ENCODE results near the gene CDKN2C.

DNA sequence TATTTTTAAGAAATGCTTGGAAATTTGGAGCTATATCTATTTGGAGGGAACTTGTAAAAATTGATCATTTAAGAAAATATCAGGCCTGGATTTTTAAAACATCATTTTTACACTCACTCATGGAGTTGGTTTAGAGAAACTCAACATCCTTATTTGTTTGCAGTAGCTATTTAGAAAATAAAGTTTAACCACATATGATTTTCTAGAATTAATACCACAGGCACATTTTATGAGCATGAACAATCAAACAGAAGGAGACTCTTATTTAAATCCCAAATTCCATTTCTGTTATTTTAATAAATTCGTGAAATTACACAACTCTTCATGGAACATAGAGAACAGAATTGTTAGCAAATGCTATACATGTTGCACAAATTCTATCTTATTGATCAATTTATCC is 3.2 kb downstream of the CDKN2C start:
- TF ChIP-seq TAF1 (IDR thresholded peaks at IDR 0.05; ENCODE audit: low read depth, low read length) (no peak), POLR2A (IDR thresholded peaks at IDR 0.05; ENCODE audit: low read depth, low read length) (no peak), POLR2AphosphoS5 (IDR thresholded peaks at IDR 0.05; ENCODE audit: low read depth, low read length) (no peak), POU2F2 (IDR thresholded peaks at IDR 0.05; ENCODE audit: low read depth, low read length) (no peak)

All from GM12891 (cell line).